ENCODE data around the gene KCNE1. TPM values are rescaled to one million over a fixed set of nuclear protein-coding genes. Genes with fewer than 3 reads are reported as not detected.
"Not testable (repeated sequence)": the region's sequence is repeated elsewhere in the genome, so short reads cannot be mapped to it uniquely, and the experiment has no call there.

KCNE1 gene
- total RNA-seq, 1 experiment from 2014 or later, result 0.28 TPM

DNA sequence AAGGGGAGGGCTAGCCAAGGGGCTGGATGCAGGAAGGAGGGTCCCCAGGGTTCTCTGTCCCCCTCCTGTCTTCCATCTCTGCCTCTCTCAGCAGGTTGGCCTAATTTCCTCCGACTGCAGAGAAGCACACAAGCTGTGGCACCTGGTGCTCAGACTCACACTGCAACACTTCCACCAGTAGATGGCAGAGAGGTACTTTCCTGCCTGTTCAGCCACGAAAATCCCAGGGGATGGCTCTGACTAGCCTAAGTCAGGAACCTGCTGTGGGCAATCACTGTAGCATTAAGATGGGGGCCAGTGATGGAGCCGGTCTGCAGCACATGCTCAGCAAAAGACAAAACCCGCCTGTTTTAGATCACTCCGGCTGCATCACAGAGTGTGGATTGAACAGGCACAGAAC is 82.3 kb downstream of the KCNE1 start:
- H3K9me3 Mint-ChIP-seq (ENCODE audit: low read depth, unreplicated experiment); BruUV-seq (replicated peaks); CTCF ChIA-PET; H3K27ac Mint-ChIP-seq (ENCODE audit: unreplicated experiment); H3K27me3 Mint-ChIP-seq (ENCODE audit: unreplicated experiment); H3K36me3 Mint-ChIP-seq (ENCODE audit: insufficient read depth, unreplicated experiment); H3K4me3 Mint-ChIP-seq (ENCODE audit: low read depth, unreplicated experiment); intact Hi-C loops (cut with micrococcal nuclease; ENCODE audit: unreplicated experiment); H3K4me1 Mint-ChIP-seq (ENCODE audit: low read depth, unreplicated experiment); DNase-seq: not testable (repeated sequence)

DNA sequence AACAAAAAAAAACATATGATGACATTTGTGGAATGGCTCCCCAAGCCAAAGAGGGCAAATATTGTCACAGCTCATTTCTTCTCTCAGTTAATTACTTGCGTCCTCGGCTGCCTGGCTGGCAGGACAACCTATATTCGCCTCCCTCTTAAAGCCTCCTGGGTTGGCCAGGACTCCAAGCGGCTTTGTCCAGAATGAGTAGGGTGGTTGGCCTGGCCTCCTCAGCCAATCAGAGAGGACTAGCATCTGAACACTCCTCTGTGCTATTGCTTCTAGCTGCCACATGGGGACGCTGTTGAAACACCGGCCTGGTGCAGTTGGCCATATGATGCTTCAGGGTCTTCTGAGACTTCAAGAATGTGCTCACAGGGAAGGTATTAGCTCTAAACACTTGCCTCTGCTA is 83.6 kb downstream of the KCNE1 start:
- H3K27ac Mint-ChIP-seq (ENCODE audit: unreplicated experiment); H3K9me3 Mint-ChIP-seq (ENCODE audit: low read depth, unreplicated experiment); BruUV-seq (replicated peaks); CTCF ChIA-PET; H3K4me1 Mint-ChIP-seq (ENCODE audit: low read depth, unreplicated experiment); H3K36me3 Mint-ChIP-seq (ENCODE audit: insufficient read depth, unreplicated experiment); DNase-seq; H3K4me3 Mint-ChIP-seq (ENCODE audit: low read depth, unreplicated experiment); intact Hi-C loops (cut with micrococcal nuclease; ENCODE audit: unreplicated experiment); H3K27me3 Mint-ChIP-seq (ENCODE audit: unreplicated experiment): not testable (repeated sequence)

DNA sequence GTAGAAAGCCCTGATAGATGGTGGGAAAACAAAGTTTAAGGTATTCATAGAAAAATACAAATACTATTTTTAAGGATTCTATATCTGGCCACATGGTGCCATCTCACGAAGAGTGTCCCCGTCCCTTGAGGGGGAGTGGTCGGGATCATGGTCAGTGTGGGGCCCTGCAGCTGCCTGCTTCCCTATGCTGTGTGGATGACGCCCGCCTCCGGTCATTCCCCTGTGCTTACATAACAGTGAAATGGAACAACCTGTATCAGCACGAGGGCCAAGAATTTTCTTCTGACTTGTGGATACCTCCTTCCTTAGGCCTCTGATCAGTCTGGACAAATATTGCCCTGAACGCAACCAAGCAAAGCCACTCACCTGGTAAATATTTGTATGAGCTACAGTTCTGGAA is 84.7 kb downstream of the KCNE1 start:
- H3K4me3 Mint-ChIP-seq (ENCODE audit: low read depth, unreplicated experiment); H3K4me1 Mint-ChIP-seq (ENCODE audit: low read depth, unreplicated experiment); H3K27ac Mint-ChIP-seq (ENCODE audit: unreplicated experiment); H3K36me3 Mint-ChIP-seq (ENCODE audit: insufficient read depth, unreplicated experiment); BruUV-seq (replicated peaks); CTCF ChIA-PET; intact Hi-C loops (cut with micrococcal nuclease; ENCODE audit: unreplicated experiment); H3K9me3 Mint-ChIP-seq (ENCODE audit: low read depth, unreplicated experiment); H3K27me3 Mint-ChIP-seq (ENCODE audit: unreplicated experiment); DNase-seq: not testable (repeated sequence)

DNA sequence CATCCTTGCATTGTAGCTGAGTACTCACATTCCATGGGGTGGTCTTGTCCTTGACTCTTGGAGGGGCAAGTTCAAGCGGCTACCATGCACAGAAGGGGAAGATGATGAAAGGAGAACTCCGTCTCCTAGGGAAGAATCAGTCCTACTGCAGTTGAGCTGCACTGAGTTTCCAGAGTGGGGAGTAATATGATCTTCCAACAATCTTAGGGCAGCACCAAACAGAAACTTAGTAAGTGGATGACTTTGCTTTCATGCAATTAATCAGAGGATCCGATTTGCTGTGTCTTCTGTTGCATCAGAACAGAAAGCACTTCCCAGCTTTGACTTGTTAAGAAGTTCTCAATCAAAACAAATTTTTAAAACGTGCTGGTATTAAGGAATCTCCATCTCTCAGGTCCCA is 88.2 kb downstream of the KCNE1 start, which contains the start of gene SMIM34:
Gene SMIM34 (minus strand): TSS at position 147 of the 400 bp plus-strand sequence. CDS start 112 bp downstream, at position 35.
- H3K27ac Mint-ChIP-seq (ENCODE audit: unreplicated experiment); H3K27me3 Mint-ChIP-seq (ENCODE audit: unreplicated experiment); H3K4me1 Mint-ChIP-seq (ENCODE audit: low read depth, unreplicated experiment); H3K36me3 Mint-ChIP-seq (ENCODE audit: insufficient read depth, unreplicated experiment); CTCF ChIA-PET; H3K4me3 Mint-ChIP-seq (ENCODE audit: low read depth, unreplicated experiment); DNase-seq; BruUV-seq (replicated peaks); intact Hi-C loops (cut with micrococcal nuclease; ENCODE audit: unreplicated experiment); H3K9me3 Mint-ChIP-seq (ENCODE audit: low read depth, unreplicated experiment): not testable (repeated sequence)

DNA sequence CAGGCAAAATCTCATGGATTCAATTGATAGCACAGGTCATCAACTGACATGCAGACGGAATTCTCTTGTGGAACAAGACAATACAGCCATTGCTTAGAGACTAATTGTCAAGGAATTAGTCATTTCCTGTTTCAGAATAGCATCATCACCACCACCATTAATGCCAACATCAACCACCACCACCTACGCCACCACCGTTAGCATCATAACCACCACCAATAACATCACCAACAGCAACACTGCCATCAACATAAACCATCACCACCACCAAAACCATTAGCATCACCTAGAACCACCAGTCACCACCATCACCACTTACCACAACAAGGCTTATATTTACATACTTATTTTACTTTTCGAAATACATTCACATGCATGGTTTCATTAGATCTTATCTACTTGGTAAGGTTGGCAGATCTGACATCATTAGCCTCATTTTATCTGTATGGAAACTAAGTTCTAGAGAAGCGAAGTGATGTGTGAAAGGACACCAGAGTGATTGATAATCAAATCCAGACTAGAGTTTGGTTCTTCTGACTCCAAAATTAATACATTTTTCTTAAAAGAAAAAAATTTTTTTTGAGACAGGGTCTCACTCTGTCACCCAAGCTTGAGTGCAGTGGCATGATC is 94.4 kb downstream of the KCNE1 start:
- intact Hi-C loops (cut with micrococcal nuclease; ENCODE audit: unreplicated experiment); H3K27ac Mint-ChIP-seq (ENCODE audit: unreplicated experiment); DNase-seq; H3K27me3 Mint-ChIP-seq (ENCODE audit: unreplicated experiment); H3K36me3 Mint-ChIP-seq (ENCODE audit: insufficient read depth, unreplicated experiment); BruUV-seq (replicated peaks); CTCF ChIA-PET; H3K4me3 Mint-ChIP-seq (ENCODE audit: low read depth, unreplicated experiment); H3K9me3 Mint-ChIP-seq (ENCODE audit: low read depth, unreplicated experiment); H3K4me1 Mint-ChIP-seq (ENCODE audit: low read depth, unreplicated experiment): not testable (repeated sequence)

DNA sequence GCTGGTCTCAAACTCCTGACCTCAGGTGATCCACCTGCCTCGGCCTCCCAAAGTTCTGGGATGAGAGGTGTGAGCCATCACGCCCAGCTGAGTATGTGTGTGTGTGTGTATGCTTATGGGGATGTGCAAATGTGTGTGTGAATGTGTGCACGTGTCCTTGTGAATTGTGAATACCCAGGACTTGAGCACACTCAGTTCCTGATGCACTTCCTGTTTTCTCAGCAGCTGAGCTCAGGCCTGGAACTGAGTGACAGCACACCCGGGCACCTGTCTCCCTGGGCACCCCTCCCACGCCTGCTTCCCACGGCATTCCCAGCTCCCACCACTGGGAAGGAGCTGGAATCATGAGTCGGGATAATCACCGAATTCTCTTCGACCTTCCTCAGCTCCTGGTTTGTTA is 104.7 kb downstream of the KCNE1 start:
- not testable (repeated sequence) for DNase-seq; BruUV-seq (replicated peaks)

DNA sequence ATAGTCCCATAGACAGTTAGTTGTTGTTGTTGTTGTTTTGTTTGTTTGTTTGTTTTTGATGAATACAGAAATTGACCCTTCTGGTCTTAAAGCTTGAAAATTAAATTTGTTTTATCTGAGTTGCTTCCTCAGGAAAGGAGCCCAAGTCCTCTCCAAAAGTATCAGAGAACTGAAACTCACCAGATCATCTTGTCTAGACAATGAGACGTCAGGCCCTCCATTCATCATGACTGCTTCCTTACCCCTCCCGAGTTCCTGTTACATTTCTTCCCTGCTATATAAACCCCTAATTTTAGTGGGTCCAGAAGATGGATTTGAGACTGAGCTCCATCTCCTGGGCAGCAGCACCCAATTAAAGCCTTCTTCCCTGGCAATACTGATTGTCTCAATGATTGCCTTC is 105.3 kb downstream of the KCNE1 start:
- H3K4me3 Mint-ChIP-seq (ENCODE audit: low read depth, unreplicated experiment); BruUV-seq (replicated peaks); H3K4me1 Mint-ChIP-seq (ENCODE audit: low read depth, unreplicated experiment); H3K27me3 Mint-ChIP-seq (ENCODE audit: unreplicated experiment); H3K9me3 Mint-ChIP-seq (ENCODE audit: low read depth, unreplicated experiment); DNase-seq; H3K36me3 Mint-ChIP-seq (ENCODE audit: insufficient read depth, unreplicated experiment); CTCF ChIA-PET; H3K27ac Mint-ChIP-seq (ENCODE audit: unreplicated experiment); intact Hi-C loops (cut with micrococcal nuclease; ENCODE audit: unreplicated experiment): not testable (repeated sequence)

More for the DNA sequence above, 104.7 kb downstream of the KCNE1 start:
- intact Hi-C loops (cut with micrococcal nuclease; ENCODE audit: unreplicated experiment); H3K36me3 Mint-ChIP-seq (ENCODE audit: insufficient read depth, unreplicated experiment); CTCF ChIA-PET; H3K4me1 Mint-ChIP-seq (ENCODE audit: low read depth, unreplicated experiment); H3K4me3 Mint-ChIP-seq (ENCODE audit: low read depth, unreplicated experiment); H3K27ac Mint-ChIP-seq (ENCODE audit: unreplicated experiment); H3K9me3 Mint-ChIP-seq (ENCODE audit: low read depth, unreplicated experiment); H3K27me3 Mint-ChIP-seq (ENCODE audit: unreplicated experiment): not testable (repeated sequence)

DNA sequence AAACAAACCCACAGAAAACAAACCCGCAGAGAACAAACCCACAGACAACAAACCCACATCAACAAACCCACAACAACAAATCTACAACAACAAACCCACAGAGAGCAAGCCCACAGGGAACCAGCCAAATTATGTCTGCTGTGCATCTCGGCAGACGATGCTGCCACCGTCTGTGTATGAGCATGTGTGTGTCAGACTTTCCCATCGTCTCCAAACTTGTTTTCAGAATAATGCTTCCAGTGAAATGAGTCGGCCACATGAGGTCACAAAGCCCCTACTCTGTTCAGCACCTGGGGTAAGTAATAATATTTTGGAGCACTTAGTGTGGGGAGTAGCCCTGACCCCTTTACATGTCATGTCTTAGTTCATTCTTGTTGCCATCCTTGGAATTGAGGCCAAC is 105.9 kb downstream of the KCNE1 start:
- BruUV-seq (replicated peaks); H3K4me1 Mint-ChIP-seq (ENCODE audit: low read depth, unreplicated experiment); CTCF ChIA-PET; H3K27me3 Mint-ChIP-seq (ENCODE audit: unreplicated experiment); H3K27ac Mint-ChIP-seq (ENCODE audit: unreplicated experiment); H3K4me3 Mint-ChIP-seq (ENCODE audit: low read depth, unreplicated experiment); intact Hi-C loops (cut with micrococcal nuclease; ENCODE audit: unreplicated experiment); H3K36me3 Mint-ChIP-seq (ENCODE audit: insufficient read depth, unreplicated experiment); H3K9me3 Mint-ChIP-seq (ENCODE audit: low read depth, unreplicated experiment); DNase-seq: not testable (repeated sequence)

DNA sequence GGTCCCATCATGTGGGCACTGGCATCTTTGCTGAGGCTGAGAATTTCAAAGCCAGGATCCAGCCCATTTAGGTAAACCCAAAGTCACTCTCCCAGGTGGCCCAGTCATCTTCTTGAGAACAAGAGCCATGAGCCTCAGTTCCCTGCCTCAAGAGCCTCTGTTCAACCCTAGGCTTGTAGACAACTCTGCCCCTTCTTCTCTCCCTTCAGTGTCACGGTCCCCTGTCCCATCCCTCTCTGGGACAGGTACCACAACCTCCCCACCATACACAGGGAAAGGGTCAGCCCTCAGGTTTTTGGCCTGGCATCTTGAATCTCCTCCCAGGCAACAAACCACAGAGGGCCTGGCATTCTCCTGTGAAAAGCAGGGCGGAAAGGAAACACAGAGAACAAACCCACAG is 106.3 kb downstream of the KCNE1 start:
- H3K9me3 Mint-ChIP-seq (ENCODE audit: low read depth, unreplicated experiment); DNase-seq; H3K4me1 Mint-ChIP-seq (ENCODE audit: low read depth, unreplicated experiment); H3K36me3 Mint-ChIP-seq (ENCODE audit: insufficient read depth, unreplicated experiment); H3K27ac Mint-ChIP-seq (ENCODE audit: unreplicated experiment); CTCF ChIA-PET; BruUV-seq (replicated peaks); H3K27me3 Mint-ChIP-seq (ENCODE audit: unreplicated experiment); intact Hi-C loops (cut with micrococcal nuclease; ENCODE audit: unreplicated experiment); H3K4me3 Mint-ChIP-seq (ENCODE audit: low read depth, unreplicated experiment): not testable (repeated sequence)

DNA sequence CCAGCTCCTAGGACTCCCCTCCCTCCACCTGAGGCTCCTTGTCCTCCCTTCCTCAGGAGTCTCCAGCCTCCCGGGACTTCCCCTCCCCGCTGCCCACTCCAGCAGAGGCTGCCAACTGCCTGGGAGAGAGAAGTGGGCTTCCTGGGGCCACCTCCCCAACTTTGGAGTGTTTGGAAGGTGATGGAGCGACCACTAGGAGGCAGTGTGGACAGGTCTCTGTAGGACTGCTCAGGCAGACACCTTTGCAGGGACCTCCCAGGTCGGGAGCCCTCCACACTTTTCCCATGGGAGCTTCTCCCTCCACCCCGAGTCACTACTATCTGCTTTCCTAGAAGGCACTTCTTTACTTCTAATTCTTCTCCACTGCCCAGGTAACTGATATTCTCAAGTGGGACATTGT is 107.3 kb downstream of the KCNE1 start:
- H3K36me3 Mint-ChIP-seq (ENCODE audit: insufficient read depth, unreplicated experiment); intact Hi-C loops (cut with micrococcal nuclease; ENCODE audit: unreplicated experiment); BruUV-seq (replicated peaks); H3K9me3 Mint-ChIP-seq (ENCODE audit: low read depth, unreplicated experiment); CTCF ChIA-PET; H3K27me3 Mint-ChIP-seq (ENCODE audit: unreplicated experiment); H3K27ac Mint-ChIP-seq (ENCODE audit: unreplicated experiment); DNase-seq; H3K4me3 Mint-ChIP-seq (ENCODE audit: low read depth, unreplicated experiment); H3K4me1 Mint-ChIP-seq (ENCODE audit: low read depth, unreplicated experiment): not testable (repeated sequence)

Measured in Calu3 (cell line).